Mesendoderm (in vitro differentiated cells): ENCODE data around the gene MRPL52.
"Not testable (repeated sequence)": the region's sequence is repeated elsewhere in the genome, so short reads cannot be mapped to it uniquely, and the experiment has no call there.

Experiments used
- DNase-seq: peaks from one replicate; pipeline ENCODE4 v3.0.0; 2013
- H2AK5ac ChIP-seq: 2 replicates; pipeline ENCODE4 v1.6.1; 2013; ENCODE audit warnings: low read length, inconsistent platforms
- H2BK120ac ChIP-seq: 2 replicates; pipeline ENCODE4 v1.6.1; 2013; ENCODE audit warnings: low read depth, mild to moderate bottlenecking, low read length, moderate library complexity, mixed read lengths
- H2BK15ac ChIP-seq: replicated peaks from 2 replicates; pipeline ENCODE4 v1.6.1; 2013; ENCODE audit warnings: low read depth, mild to moderate bottlenecking, moderate library complexity
- H2BK5ac ChIP-seq: 2 replicates; pipeline ENCODE4 v1.6.1; 2013; ENCODE audit warnings: low read length, inconsistent platforms
- H3K18ac ChIP-seq: 2 replicates; pipeline ENCODE4 v1.6.1; 2013; ENCODE audit warnings: mild to moderate bottlenecking, low read length, mixed read lengths
- H3K23ac ChIP-seq: one replicate; pipeline ENCODE4 v1.6.1; 2013; ENCODE audit warnings: low read length
- H3K27ac ChIP-seq: 2 replicates; pipeline ENCODE4 v1.5.1; 2013; ENCODE audit warnings: low read depth, mild to moderate bottlenecking, inconsistent platforms, low read length, moderate library complexity
- H3K27me3 ChIP-seq: 2 replicates; pipeline ENCODE4 v1.6.1; 2013; ENCODE audit warnings: low read length, control low read depth, mild to moderate bottlenecking, inconsistent platforms; ENCODE audit not compliant: insufficient read depth, poor library complexity
- H3K36me3 ChIP-seq: 2 replicates; pipeline ENCODE4 v1.6.1; 2013; ENCODE audit warnings: low read length, inconsistent platforms; ENCODE audit not compliant: control insufficient read depth, insufficient read depth
- H3K4ac ChIP-seq: one replicate; pipeline ENCODE4 v1.6.1; 2013; ENCODE audit warnings: low read depth, mild to moderate bottlenecking, low read length, moderate library complexity
- H3K4me1 ChIP-seq: 2 replicates; pipeline ENCODE4 v1.6.1; 2013; ENCODE audit warnings: low read depth, low read length, inconsistent platforms; ENCODE audit not compliant: control insufficient read depth
- H3K4me2 ChIP-seq: 2 replicates; pipeline ENCODE4 v1.6.1; 2013; ENCODE audit warnings: low read length
- H3K4me3 ChIP-seq: 2 replicates; pipeline ENCODE4 v1.5.1; 2013; ENCODE audit warnings: mild to moderate bottlenecking, low read length
- H3K56ac ChIP-seq: one replicate; pipeline ENCODE4 v1.6.1; 2013; ENCODE audit warnings: low read length
- H3K79me1 ChIP-seq: 2 replicates; pipeline ENCODE4 v1.6.1; 2013; ENCODE audit warnings: low read length, inconsistent platforms
- H3K79me2 ChIP-seq: 2 replicates; pipeline ENCODE4 v1.6.1; 2013; ENCODE audit warnings: mild to moderate bottlenecking, low read length; ENCODE audit not compliant: control insufficient read depth, insufficient read depth
- H3K9ac ChIP-seq: 2 replicates; pipeline ENCODE4 v1.6.1; 2013; ENCODE audit warnings: low read length, inconsistent platforms
- H4K5ac ChIP-seq: one replicate; pipeline ENCODE4 v1.6.1; 2013; ENCODE audit warnings: low read length
- H4K8ac ChIP-seq: one replicate; pipeline ENCODE4 v1.6.1; 2013; ENCODE audit warnings: low read depth, mild to moderate bottlenecking, control low read depth, low read length, moderate library complexity
- WGBS: extraction: QIAGEN DNeasy Blood & Tissue Kit; methylation state at CpG from one replicate; pipeline ENCODE4 v1.1.7; 2013; ENCODE audit warnings: low lambda C conversion rate, missing lambda C conversion rate; ENCODE audit not compliant: insufficient coverage; ENCODE audit errors: extremely low coverage; 5-methylcytosine and 5-hydroxymethylcytosine counted together

The MRPL52 gene

GRCh38 chr14:22829076-22829660, 519 bp upstream of the MRPL52 start:
- not testable (repeated sequence) for DNase-seq, H3K27ac ChIP-seq, H3K23ac ChIP-seq, H4K8ac ChIP-seq, H3K4me2 ChIP-seq, H3K27me3 ChIP-seq, H3K4me3 ChIP-seq, H3K4me1 ChIP-seq, H3K79me2 ChIP-seq, H2AK5ac ChIP-seq, H3K9ac ChIP-seq, H3K79me1 ChIP-seq, H3K36me3 ChIP-seq
- Histone ChIP-seq H2BK120ac (peak overlapping the region; percentile 49), H2BK15ac (peak overlapping the region; percentile 65), H3K18ac (peak overlapping the region; percentile 72), H4K5ac (peak overlapping the region; percentile 43), H3K4ac (peak overlapping the region; percentile 89), H3K56ac (peak overlapping the region; percentile 69), H2BK5ac (peak overlapping the region; percentile 0)
- no CpG with 5 or more reads among the region's 12 CpGs for WGBS

DNA sequence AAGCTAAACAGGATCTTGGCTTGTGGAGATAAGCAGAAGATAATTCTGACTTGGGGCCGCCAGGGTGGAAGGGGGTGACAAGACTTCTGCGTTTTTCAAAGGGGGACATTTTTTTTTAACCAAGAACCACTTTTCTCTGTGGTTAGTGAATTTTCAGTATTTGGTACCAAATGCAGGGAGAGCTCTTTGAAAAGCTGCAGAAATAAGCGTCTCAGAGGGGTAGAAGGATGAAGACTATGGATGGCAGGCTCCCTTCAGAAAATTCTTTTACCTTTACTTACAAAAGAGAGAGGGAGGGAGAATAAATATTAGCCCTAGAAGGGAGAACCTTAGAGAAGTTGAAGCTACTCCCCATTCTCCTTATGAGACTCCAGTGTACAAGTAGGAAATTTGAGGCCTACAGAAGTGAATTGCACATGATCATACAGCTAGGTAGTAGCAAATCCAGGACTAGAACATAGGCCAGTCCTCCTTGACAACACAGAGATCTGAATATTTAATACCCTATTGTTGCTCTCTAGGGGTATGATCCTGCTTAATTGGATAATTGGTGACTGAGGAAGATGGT, 840 bp downstream of the MRPL52 start:
- Histone ChIP-seq H3K9ac (peak overlapping the region; percentile 96), H3K4me3 (peak overlapping the region; percentile 98), H3K23ac (no peak overlapping the region), H3K36me3 (no peaks in the 10 kb centered on the region), H3K18ac (no peak overlapping the region), H3K56ac (peak overlapping the region; percentile 97), H3K27ac (peak overlapping the region; percentile 83), H3K79me1 (peaks cover 2% of the 10 kb centered on the region), H4K8ac (no peak overlapping the region), H2BK120ac (peak overlapping the region; percentile 18), H3K79me2 (peaks cover 10% of the 10 kb centered on the region), H3K4me2 (peak overlapping the region; percentile 71), H3K4ac (peak overlapping the region; percentile 88), H2BK15ac (no peak overlapping the region), H4K5ac (no peak overlapping the region), H3K27me3 (no peaks in the 10 kb centered on the region), H2BK5ac (no peak overlapping the region), H2AK5ac (no peak overlapping the region), H3K4me1 (no peaks in the 10 kb centered on the region)
- WGBS: no CpG with 5 or more reads among the region's 3 CpGs
- DNase-seq: no peak

DNA sequence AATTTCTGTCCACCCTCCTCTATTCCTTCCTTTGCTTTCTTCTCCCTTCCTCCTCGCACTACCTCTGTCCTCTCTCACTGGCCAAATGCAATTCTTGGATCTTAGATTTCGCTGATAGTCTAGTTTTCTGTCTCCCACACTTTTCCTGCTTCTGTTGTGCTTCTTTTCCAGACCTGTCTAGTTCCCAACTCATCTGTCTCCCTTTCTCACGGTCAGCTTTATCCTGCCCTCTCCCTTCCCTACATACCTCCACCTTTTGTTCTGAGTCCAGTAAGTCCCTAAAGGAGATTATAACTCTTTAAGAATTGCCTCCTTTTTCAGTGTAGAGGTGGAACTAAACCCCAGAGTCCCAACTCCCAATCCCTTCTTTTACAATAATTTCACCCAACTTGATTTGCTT, 5.8 kb downstream of the MRPL52 start:
- Histone ChIP-seq H3K27ac (peak overlapping the region; percentile 92), H3K18ac (no peak overlapping the region)
- no CpG with 5 or more reads among the region's 3 CpGs for WGBS

GRCh38 chr14:22836301-22837113, 6.8 kb downstream of the MRPL52 start, which contains the start of gene MMP14:
Gene MMP14 (plus strand): TSS chr14:22836585. CDS start chr14:22836818, 233 bp downstream.
- Histone ChIP-seq H2BK5ac (peak within 1 kb of the TSS; percentile 47), H3K79me1 (peaks cover 17% of the 10 kb centered on the region), H4K8ac (no peak within 1 kb of the TSS), H3K4me3 (peak within 1 kb of the TSS; percentile 86), H3K27ac (peak within 1 kb of the TSS; percentile 92), H2AK5ac (peak within 1 kb of the TSS; percentile 77), H2BK15ac (no peak within 1 kb of the TSS), H3K36me3 (peaks cover 4% of the 10 kb centered on the region), H3K79me2 (peaks cover 33% of the 10 kb centered on the region), H3K56ac (peak within 1 kb of the TSS; percentile 98), H3K4me2 (peak within 1 kb of the TSS; percentile 95), H3K18ac (peak within 1 kb of the TSS; percentile 84), H3K4me1 (peaks cover 12% of the 10 kb centered on the region), H4K5ac (no peak within 1 kb of the TSS), H3K23ac (peak within 1 kb of the TSS; percentile 100), H2BK120ac (peak within 1 kb of the TSS; percentile 47), H3K27me3 (no peaks in the 10 kb centered on the region), H3K9ac (peak within 1 kb of the TSS; percentile 99), H3K4ac (peak within 1 kb of the TSS; percentile 88)
- peak; percentile 95 for DNase-seq
- no CpG with 5 or more reads among the region's 46 CpGs for WGBS

More for the DNA sequence above, 5.8 kb downstream of the MRPL52 start:
- H4K5ac ChIP-seq: no peak overlapping the region
- no peak overlapping the region for H2BK5ac ChIP-seq
- H2AK5ac ChIP-seq: no peak overlapping the region
- H3K36me3 ChIP-seq: no peaks in the 10 kb centered on the region
- H3K4me2 ChIP-seq: no peak overlapping the region
- no peak overlapping the region for H3K4me3 ChIP-seq
- no peak overlapping the region for H4K8ac ChIP-seq
- H2BK15ac ChIP-seq: no peak overlapping the region
- H3K27me3 ChIP-seq: no peaks in the 10 kb centered on the region
- peaks cover 14% of the 10 kb centered on the region for H3K79me1 ChIP-seq
- H3K9ac ChIP-seq: peak overlapping the region; percentile 99
- no peak overlapping the region for H3K4ac ChIP-seq
- H2BK120ac ChIP-seq: no peak overlapping the region
- peak overlapping the region; percentile 98 for H3K56ac ChIP-seq
- no peak for DNase-seq
- H3K23ac ChIP-seq: no peak overlapping the region
- H3K79me2 ChIP-seq: peaks cover 35% of the 10 kb centered on the region
- peaks cover 12% of the 10 kb centered on the region for H3K4me1 ChIP-seq

DNA sequence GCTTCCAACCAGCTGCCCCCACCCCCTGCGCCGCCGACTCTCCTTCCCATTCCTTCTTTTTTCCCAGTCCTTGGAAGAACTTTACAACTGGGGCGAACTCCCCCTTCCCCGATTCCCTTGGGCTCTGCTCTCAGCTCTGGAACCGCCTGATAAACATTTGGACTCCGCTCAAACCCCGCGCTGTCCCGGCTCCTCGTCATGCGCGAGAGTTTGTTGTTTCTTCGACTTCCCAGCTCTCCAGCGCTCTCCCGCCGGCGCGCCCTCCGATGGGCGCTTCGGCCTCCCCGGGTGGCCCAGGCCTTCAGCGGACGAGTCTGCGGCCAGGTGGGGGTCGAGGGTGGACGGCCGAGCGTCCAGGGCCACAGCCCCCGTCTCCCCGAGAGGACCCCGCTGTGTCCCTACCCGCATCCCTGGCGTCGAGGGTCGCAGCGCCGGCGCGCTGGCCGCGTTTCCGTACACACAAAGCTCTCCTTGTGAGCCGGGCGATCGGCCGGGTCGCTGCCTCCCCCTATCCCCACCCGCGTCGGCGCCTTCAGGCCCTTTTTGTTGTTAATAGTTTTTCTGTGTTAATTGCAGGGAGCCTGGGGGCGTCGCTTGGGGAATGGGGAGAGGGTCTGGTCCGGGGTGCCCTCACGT, 7.5 kb downstream of the MRPL52 start:
- peak overlapping the region; percentile 100 for H3K23ac ChIP-seq
- H3K27me3 ChIP-seq: no peaks in the 10 kb centered on the region
- H3K9ac ChIP-seq: peak overlapping the region; percentile 99
- peaks cover 12% of the 10 kb centered on the region for H3K4me1 ChIP-seq
- peak overlapping the region; percentile 88 for H3K4ac ChIP-seq
- peak overlapping the region; percentile 92 for H3K27ac ChIP-seq
- peak overlapping the region; percentile 47 for H2BK120ac ChIP-seq
- no CpG with 5 or more reads among the region's 57 CpGs for WGBS
- peaks cover 33% of the 10 kb centered on the region for H3K79me2 ChIP-seq
- peak overlapping the region; percentile 84 for H3K18ac ChIP-seq
- H3K56ac ChIP-seq: peak overlapping the region; percentile 98
- no peak overlapping the region for H2BK15ac ChIP-seq
- H2AK5ac ChIP-seq: no peak overlapping the region
- H3K4me3 ChIP-seq: peak overlapping the region; percentile 86
- H4K8ac ChIP-seq: peak overlapping the region; percentile 65
- H3K4me2 ChIP-seq: peak overlapping the region; percentile 95
- H3K79me1 ChIP-seq: peaks cover 19% of the 10 kb centered on the region
- H3K36me3 ChIP-seq: peaks cover 10% of the 10 kb centered on the region
- peak; percentile 67 for DNase-seq
- H4K5ac ChIP-seq: no peak overlapping the region
- peak overlapping the region; percentile 16 for H2BK5ac ChIP-seq
